C4-2B (cell line): ENCODE measurements around the gene RASSF5.

Source experiments
- ZFX ChIP-seq: fragments of 450-650 bp; IDR thresholded peaks from 2 replicates; pipeline ENCODE4 v1.6.1; 2017
- TF ChIP-seq, protein P1 (sequence below): fragments of 450-650 bp; conservative IDR thresholded peaks from 2 replicates; pipeline ENCODE4 v1.5.1; 2017; ENCODE audit warnings: mild to moderate bottlenecking

- TF ChIP-seq, protein P1, sequence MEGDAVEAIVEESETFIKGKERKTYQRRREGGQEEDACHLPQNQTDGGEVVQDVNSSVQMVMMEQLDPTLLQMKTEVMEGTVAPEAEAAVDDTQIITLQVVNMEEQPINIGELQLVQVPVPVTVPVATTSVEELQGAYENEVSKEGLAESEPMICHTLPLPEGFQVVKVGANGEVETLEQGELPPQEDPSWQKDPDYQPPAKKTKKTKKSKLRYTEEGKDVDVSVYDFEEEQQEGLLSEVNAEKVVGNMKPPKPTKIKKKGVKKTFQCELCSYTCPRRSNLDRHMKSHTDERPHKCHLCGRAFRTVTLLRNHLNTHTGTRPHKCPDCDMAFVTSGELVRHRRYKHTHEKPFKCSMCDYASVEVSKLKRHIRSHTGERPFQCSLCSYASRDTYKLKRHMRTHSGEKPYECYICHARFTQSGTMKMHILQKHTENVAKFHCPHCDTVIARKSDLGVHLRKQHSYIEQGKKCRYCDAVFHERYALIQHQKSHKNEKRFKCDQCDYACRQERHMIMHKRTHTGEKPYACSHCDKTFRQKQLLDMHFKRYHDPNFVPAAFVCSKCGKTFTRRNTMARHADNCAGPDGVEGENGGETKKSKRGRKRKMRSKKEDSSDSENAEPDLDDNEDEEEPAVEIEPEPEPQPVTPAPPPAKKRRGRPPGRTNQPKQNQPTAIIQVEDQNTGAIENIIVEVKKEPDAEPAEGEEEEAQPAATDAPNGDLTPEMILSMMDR = no peak
- no peak for TF ChIP-seq ZFX
Observed at GRCh38 chr1:206633708-206634121, 126.4 kb downstream of the RASSF5 start.
